H9 (cell line): ENCODE results near the gene SPECC1L. TPM values are rescaled to one million over a fixed set of nuclear protein-coding genes. Genes with fewer than 3 reads are reported as not detected.

Experiments used
- DNase-seq: peaks from one replicate; pipeline ENCODE4 v3.0.0-alpha.2; 2017
- H2AFZ ChIP-seq: one replicate; pipeline ENCODE4 v1.6.1; 2013; ENCODE audit warnings: mild to moderate bottlenecking, low read length, control low read depth, moderate library complexity
- H2AK5ac ChIP-seq: 2 replicates; pipeline ENCODE4 v1.6.1; 2013; ENCODE audit warnings: low read length, control low read depth, mixed read lengths; ENCODE audit not compliant: insufficient read length
- H2BK120ac ChIP-seq: one replicate; pipeline ENCODE4 v1.6.1; 2013; ENCODE audit warnings: low read depth, mild to moderate bottlenecking, low read length, control low read depth, inconsistent platforms; ENCODE audit not compliant: poor library complexity, severe bottlenecking
- H2BK12ac ChIP-seq: 2 replicates; pipeline ENCODE4 v1.6.1; 2013; ENCODE audit warnings: low read length, control low read depth, mixed read lengths, low read depth; ENCODE audit not compliant: insufficient read length
- H2BK15ac ChIP-seq: 2 replicates; pipeline ENCODE4 v1.6.1; 2013; ENCODE audit warnings: low read depth, low read length, control low read depth
- H2BK20ac ChIP-seq: one replicate; pipeline ENCODE4 v1.6.1; 2013; ENCODE audit warnings: low read depth, mild to moderate bottlenecking, low read length, control low read depth, inconsistent platforms; ENCODE audit not compliant: poor library complexity, severe bottlenecking
- H2BK5ac ChIP-seq: 2 replicates; pipeline ENCODE4 v1.6.1; 2013; ENCODE audit warnings: low read length, control low read depth, mixed read lengths; ENCODE audit not compliant: insufficient read length
- H3K14ac ChIP-seq: 2 replicates; pipeline ENCODE4 v1.6.1; 2013; ENCODE audit warnings: low read length, control low read depth; ENCODE audit not compliant: insufficient read depth
- H3K18ac ChIP-seq: 2 replicates; pipeline ENCODE4 v1.6.1; 2013; ENCODE audit warnings: low read depth, mild to moderate bottlenecking, mixed read lengths, low read length, control low read depth; ENCODE audit not compliant: insufficient read length
- H3K23ac ChIP-seq: 2 replicates; pipeline ENCODE4 v1.6.1; 2013; ENCODE audit warnings: low read length, control low read depth, mixed read lengths, low read depth; ENCODE audit not compliant: insufficient read length
- H3K23me2 ChIP-seq: 2 replicates; pipeline ENCODE4 v1.6.1; 2013; ENCODE audit warnings: low read depth, mild to moderate bottlenecking, mixed read lengths, low read length, control low read depth; ENCODE audit not compliant: insufficient read length, poor library complexity, severe bottlenecking
- H3K27ac ChIP-seq: 2 replicates; pipeline ENCODE4 v1.5.1; 2013; ENCODE audit warnings: low read length, control low read depth, mixed read lengths, low read depth; ENCODE audit not compliant: insufficient read length
- H3K27me3 ChIP-seq: 2 replicates; pipeline ENCODE4 v1.6.1; 2013; ENCODE audit warnings: low read length, control low read depth, inconsistent platforms; ENCODE audit not compliant: insufficient read depth
- H3K4ac ChIP-seq: 2 replicates; pipeline ENCODE4 v1.6.1; 2013; ENCODE audit warnings: low read depth, mild to moderate bottlenecking, control low read depth, inconsistent platforms, low read length, moderate library complexity
- H3K4me1 ChIP-seq: 2 replicates; pipeline ENCODE4 v1.6.1; 2013; ENCODE audit warnings: low read length, control low read depth, inconsistent platforms; ENCODE audit not compliant: insufficient read depth
- H3K4me2 ChIP-seq: 2 replicates; pipeline ENCODE4 v1.6.1; 2013; ENCODE audit warnings: low read length, control low read depth, mixed read lengths; ENCODE audit not compliant: insufficient read length, insufficient read depth
- H3K56ac ChIP-seq: 2 replicates; pipeline ENCODE4 v1.6.1; 2013; ENCODE audit warnings: low read depth, mild to moderate bottlenecking, mixed read lengths, low read length, control low read depth; ENCODE audit not compliant: insufficient read length
- H3K79me1 ChIP-seq: 2 replicates; pipeline ENCODE4 v1.6.1; 2013; ENCODE audit warnings: low read depth, mild to moderate bottlenecking, moderate library complexity, low read length, control low read depth, inconsistent platforms; ENCODE audit not compliant: insufficient read depth, poor library complexity, severe bottlenecking
- H3K79me2 ChIP-seq: 2 replicates; pipeline ENCODE4 v1.6.1; 2013; ENCODE audit warnings: low read length, control low read depth, inconsistent platforms; ENCODE audit not compliant: insufficient read depth
- H3K9ac ChIP-seq: 2 replicates; pipeline ENCODE4 v1.6.1; 2013; ENCODE audit warnings: low read length, control low read depth, mixed read lengths; ENCODE audit not compliant: insufficient read length; ENCODE audit errors: extremely low read depth
- H3K9me3 ChIP-seq: one replicate; pipeline ENCODE4 v1.6.1; 2013; ENCODE audit warnings: low read depth, low read length, inconsistent platforms; ENCODE audit not compliant: control insufficient read depth
- H3T11ph ChIP-seq: one replicate; pipeline ENCODE4 v1.6.1; 2013; ENCODE audit warnings: mild to moderate bottlenecking, low read length, control low read depth, inconsistent platforms
- H4K20me1 ChIP-seq: one replicate; pipeline ENCODE4 v1.6.1; 2013; ENCODE audit not compliant: control insufficient read depth, insufficient read length, insufficient read depth
- H4K5ac ChIP-seq: 2 replicates; pipeline ENCODE4 v1.6.1; 2013; ENCODE audit warnings: low read depth, mild to moderate bottlenecking, mixed read lengths, low read length, control low read depth; ENCODE audit not compliant: insufficient read length
- H4K8ac ChIP-seq: replicated peaks from 2 replicates; pipeline ENCODE4 v1.6.1; 2013; ENCODE audit warnings: low read length, control low read depth, mixed read lengths, low read depth; ENCODE audit not compliant: insufficient read length
- H4K91ac ChIP-seq: 2 replicates; pipeline ENCODE4 v1.6.1; 2013; ENCODE audit warnings: low read depth, mild to moderate bottlenecking, moderate library complexity, mixed read lengths, low read length, control low read depth; ENCODE audit not compliant: insufficient read length
- H3K27ac Mint-ChIP-seq, 3 experiments: 2 replicates in 2 of 3; 3 replicates in 1 of 3; pipeline ENCODE4 v1.8.0; 2020 to 2021; ENCODE audit warnings: mixed read lengths in 3 of 3, mild to moderate bottlenecking in 1 of 3, moderate library complexity in 1 of 3
- H3K27me3 Mint-ChIP-seq: 2 replicates; pipeline ENCODE4 v1.8.0; 2021; ENCODE audit warnings: low read depth, mild to moderate bottlenecking, moderate library complexity, mixed read lengths
- H3K36me3 Mint-ChIP-seq, 3 experiments: 2 replicates in 2 of 3; 3 replicates in 1 of 3; pipeline ENCODE4 v1.8.0; 2020 to 2021; ENCODE audit warnings: low read depth in 3 of 3, mixed read lengths in 3 of 3; ENCODE audit not compliant: insufficient read depth in 1 of 3
- H3K4me1 Mint-ChIP-seq, 2 experiments: 2 replicates each; pipeline ENCODE4 v1.8.0; 2020; ENCODE audit warnings: mixed read lengths in 2 of 2
- H3K4me3 Mint-ChIP-seq, 2 experiments: 2 replicates in 1 of 2; 3 replicates in 1 of 2; pipeline ENCODE4 v1.8.0; 2020 to 2021; ENCODE audit warnings: mild to moderate bottlenecking in 2 of 2, mixed read lengths in 2 of 2, moderate library complexity in 1 of 2
- H3K9me3 Mint-ChIP-seq, 2 experiments: 2 replicates in 1 of 2; 3 replicates in 1 of 2; pipeline ENCODE4 v1.8.0; 2020; ENCODE audit warnings: mild to moderate bottlenecking in 2 of 2, mixed read lengths in 2 of 2, moderate library complexity in 1 of 2
- CTCF ChIP-seq: fragments of 200-600 bp; sonication (generic); conservative IDR thresholded peaks from 3 replicates; pipeline ENCODE4 v1.8.0; 2021; ENCODE audit warnings: antibody characterized with exemption, mild to moderate bottlenecking
- WGBS: extraction: QIAGEN DNeasy Blood & Tissue Kit; methylation state at CpG from one replicate; pipeline ENCODE4 v1.1.7; 2013; ENCODE audit warnings: missing lambda C conversion rate, low lambda C conversion rate, mixed read lengths; ENCODE audit not compliant: insufficient read length; ENCODE audit errors: extremely low coverage; 5-methylcytosine and 5-hydroxymethylcytosine counted together
- total RNA-seq: library from RNA; stranded (reverse); gene quantifications from 2 replicates; pipeline ENCODE4 v1.2.1, GENCODE V29; 2021

Gene SPECC1L
- total RNA-seq, 1 experiment from 2014 or later: 57.1 TPM

DNA sequence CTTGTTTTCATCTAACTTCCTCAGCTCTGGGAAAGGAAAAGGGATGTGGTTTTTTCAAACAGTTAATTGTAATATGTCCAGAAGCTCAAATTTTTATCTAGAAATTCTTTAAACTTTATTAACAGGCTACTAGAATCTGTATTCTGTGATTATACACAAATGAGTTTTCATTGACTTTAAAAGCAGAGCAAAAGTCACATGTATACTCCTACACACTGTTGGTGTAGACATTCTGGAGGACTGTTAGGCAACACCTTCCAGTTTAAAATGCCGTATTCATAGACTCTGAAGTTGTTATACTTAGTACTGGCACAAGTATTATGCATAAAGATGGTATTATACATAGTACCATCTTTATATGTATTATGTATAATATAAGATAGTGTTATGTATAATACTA, 64.9 kb downstream of the SPECC1L start:
- peaks cover 30 to 32% of the 10 kb centered on the region in 2 experiments for H3K4me1 Mint-ChIP-seq
- peak overlapping the region in 2 of 3 experiments; percentile 29 to 78; a peak in 2 of 7 replicates for H3K27ac Mint-ChIP-seq
- no peak overlapping the region for H3K9ac ChIP-seq

More for the DNA sequence above, 64.9 kb downstream of the SPECC1L start:
- Histone ChIP-seq H3K9me3 (no peaks in the 10 kb centered on the region), H4K5ac (no peak overlapping the region), H3K56ac (no peak overlapping the region), H3K23ac (no peak overlapping the region), H3K14ac (no peak overlapping the region), H2BK15ac (no peak overlapping the region), H4K91ac (no peak overlapping the region), H2BK120ac (no peak overlapping the region), H2BK20ac (no peak overlapping the region), H3K79me2 (no peaks in the 10 kb centered on the region), H3K27ac (no peak overlapping the region), H4K20me1 (no peaks in the 10 kb centered on the region), H2AK5ac (no peak overlapping the region), H3K79me1 (no peaks in the 10 kb centered on the region), H2BK5ac (no peak overlapping the region), H3K4ac (no peak overlapping the region), H3K4me1 (peaks cover 13% of the 10 kb centered on the region), H3T11ph (no peak overlapping the region), H4K8ac (no peak overlapping the region), H3K27me3 (no peaks in the 10 kb centered on the region), H3K18ac (no peak overlapping the region), H2AFZ (no peak overlapping the region), H3K4me2 (no peak overlapping the region), H2BK12ac (no peak overlapping the region), H3K23me2 (no peaks in the 10 kb centered on the region)
- Mint-ChIP-seq H3K9me3 (no peaks in the 10 kb centered on the region), H3K27me3 (no peaks in the 10 kb centered on the region), H3K36me3 (peaks cover 20 to 36% (median 36%) of the 10 kb centered on the region in 3 experiments), H3K4me3 (no peak overlapping the region)
- no peak for DNase-seq
- no peak for TF ChIP-seq CTCF
- WGBS: no CpG with 5 or more reads among the region's 1 CpG
